DMS53 treated with DMSO at 0.1 percent for 48 hours (cell line): ENCODE data around the gene TTBK2.

Experiments
- DNase-seq: peaks from one replicate; lab custom pipeline; 2025; ENCODE audit not compliant: unreplicated experiment; lab: John Stamatoyannopoulos, UW

The TTBK2 gene

DNA sequence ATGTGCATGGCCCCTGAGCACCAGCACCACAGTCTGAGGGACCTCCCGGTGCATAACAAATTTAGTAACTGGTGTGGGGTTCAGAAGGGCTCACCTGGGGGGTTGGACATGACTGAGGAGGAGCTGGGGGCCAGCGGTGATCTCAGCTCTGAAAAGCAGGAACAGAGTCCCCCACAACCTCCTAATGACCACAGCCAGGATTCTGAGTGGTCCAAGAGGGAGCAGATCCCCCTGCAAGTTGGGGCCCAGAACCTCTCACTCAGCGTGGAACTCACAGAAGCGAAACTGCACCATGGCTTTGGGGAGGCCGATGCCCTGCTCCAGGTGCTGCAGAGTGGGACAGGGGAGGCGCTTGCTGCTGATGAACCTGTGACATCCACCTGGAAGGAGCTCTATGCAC is 226.6 kb downstream of the TTBK2 start:
- DNase-seq, result no peak

- DNase-seq, result no peak
Measured at GRCh38 chr15:42693496-42693895, 227.1 kb downstream of the TTBK2 start.

GRCh38 chr15:42692997-42693396 is 227.6 kb downstream of the TTBK2 start:
- no peak for DNase-seq

- no peak for DNase-seq
Measured at GRCh38 chr15:42692536-42692935, 228.0 kb downstream of the TTBK2 start.

GRCh38 chr15:42691770-42692169 is 228.8 kb downstream of the TTBK2 start:
- DNase-seq, result no peak

DNA sequence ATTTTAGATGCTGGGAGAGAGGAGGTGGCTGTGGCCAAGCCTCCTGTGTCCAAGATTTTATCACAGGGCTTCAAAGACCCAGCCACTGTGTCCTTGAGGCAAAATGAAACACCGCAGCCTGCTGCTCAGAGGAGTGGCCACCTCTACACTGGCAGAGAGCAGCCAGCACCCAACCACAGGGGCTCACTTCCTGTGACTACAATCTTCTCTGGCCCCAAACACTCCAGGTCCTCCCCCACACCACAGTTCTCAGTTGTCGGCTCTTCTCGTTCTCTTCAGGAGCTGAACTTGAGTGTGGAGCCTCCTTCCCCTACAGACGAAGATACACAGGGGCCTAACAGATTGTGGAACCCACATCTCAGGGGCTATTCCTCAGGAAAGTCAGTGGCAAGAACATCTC is 229.3 kb downstream of the TTBK2 start:
- no peak for DNase-seq
